NCI-H446 (cell line): ENCODE measurements around the gene DCAF15.

Experiments used
- DNase-seq, 2 experiments: peaks; one replicate each; lab custom pipeline; 2025; lab: John Stamatoyannopoulos, UW

Gene DCAF15

DNA sequence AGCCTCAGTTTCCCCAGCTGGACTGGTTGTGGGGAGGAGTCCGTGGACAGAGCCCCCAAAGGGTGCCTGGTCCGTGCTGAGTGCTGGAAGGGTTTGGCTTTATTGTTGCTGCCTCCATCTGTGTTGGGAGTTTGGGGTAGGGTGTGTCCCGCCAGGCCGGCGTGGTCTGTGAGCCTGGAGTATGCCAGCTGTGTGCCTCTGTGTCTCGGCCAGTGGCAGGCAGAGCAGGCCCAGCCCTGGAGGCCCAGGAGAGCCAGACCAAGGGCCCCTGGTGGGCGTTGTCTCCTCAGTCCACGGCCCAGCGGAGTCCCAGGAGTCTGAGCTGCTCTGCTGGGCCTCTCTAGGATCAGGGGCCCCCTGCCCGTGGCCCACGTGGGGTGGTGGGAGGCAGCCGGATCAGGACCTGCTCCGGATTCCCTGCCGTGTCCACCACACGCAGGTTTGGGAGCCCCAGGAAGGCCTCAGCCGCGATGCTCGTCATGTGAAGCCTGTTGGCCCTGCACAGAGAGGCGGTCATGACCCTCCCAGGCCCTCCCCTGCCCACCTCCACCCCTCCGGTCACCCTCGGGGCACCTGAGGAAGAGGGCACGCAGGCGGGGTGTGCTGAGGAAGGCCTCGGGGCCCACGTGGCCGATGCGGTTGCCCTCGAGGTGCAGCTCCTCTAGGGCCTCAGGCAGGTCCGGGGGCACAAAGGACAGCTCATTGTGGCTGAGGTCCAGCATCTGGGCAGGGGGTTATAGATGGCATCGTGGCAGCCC is 20.7 kb upstream of the DCAF15 start:
- no peak for DNase-seq

DNA sequence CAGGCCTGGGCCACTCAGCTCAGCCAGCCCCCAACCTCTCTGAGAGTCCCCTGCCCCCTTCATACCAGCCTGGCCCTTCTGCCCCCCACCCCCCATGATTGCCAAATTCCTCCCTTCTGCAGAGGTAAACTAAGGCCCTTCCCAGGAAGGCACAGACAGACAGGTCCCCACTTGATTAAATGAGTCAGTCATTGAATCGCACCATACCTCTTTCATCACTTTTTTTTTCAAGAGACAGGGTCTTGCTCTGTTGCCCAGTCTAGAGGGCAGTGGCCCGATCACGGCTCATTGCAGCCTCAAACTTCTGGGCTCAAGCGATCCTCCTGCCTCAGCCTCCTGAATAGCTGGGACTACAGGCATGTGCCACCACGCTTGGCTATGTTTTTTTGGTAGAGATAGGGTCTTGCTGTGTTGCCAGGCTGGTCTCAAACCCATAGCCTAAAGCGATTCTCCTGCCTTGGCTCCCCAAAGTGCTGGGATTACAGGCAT is 20.1 kb upstream of the DCAF15 start:
- no peak for DNase-seq

- DNase-seq: no peak
These were observed 19.4 kb upstream of the DCAF15 start for GRCh38 chr19:13932911-13933393.

- DNase-seq: no peak
These were observed 17.6 kb upstream of the DCAF15 start for GRCh38 chr19:13934785-13935109.

GRCh38 chr19:13935765-13936510 is 16.4 kb upstream of the DCAF15 start:
- no peak for DNase-seq

DNA sequence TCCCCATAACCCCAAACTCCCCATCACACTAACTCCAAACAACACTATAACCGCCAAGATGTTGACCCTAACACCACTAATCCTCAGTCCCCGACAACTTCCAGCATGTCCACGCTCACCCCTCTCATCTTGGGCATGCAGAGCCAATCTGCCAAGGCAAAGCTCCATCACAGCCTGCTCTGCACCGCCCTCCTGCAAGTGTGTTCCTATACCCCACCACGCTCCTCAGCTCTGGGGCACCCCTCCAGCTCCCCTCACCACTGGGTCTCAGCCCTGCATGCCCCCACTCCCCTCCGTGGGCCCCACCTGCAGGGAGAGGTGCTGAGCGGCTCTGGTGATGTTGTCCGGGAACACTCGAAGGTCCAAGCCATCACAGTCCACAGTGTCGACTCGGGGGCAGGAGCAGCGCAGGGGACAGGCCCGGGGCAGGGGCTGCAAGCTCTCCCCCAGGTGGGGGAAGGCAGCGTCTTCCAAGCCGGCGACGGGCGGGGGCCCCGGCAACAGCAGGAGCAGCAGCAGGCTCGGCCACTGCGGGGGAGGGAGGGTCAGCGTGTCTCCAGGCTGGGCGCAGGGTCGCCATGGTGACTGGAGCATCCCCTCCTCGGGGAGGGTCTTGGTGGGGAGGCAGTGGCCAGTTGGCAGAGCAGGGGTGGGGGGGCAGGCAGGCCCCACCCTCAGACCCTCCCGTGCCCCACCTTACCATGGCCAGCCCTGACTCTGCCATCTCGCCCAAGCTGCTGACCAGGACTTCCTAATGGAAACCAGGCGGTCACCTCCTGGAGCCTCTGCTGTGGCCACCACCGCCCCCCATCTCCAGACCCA is 14.6 kb upstream of the DCAF15 start:
- DNase-seq: no peak

DNA sequence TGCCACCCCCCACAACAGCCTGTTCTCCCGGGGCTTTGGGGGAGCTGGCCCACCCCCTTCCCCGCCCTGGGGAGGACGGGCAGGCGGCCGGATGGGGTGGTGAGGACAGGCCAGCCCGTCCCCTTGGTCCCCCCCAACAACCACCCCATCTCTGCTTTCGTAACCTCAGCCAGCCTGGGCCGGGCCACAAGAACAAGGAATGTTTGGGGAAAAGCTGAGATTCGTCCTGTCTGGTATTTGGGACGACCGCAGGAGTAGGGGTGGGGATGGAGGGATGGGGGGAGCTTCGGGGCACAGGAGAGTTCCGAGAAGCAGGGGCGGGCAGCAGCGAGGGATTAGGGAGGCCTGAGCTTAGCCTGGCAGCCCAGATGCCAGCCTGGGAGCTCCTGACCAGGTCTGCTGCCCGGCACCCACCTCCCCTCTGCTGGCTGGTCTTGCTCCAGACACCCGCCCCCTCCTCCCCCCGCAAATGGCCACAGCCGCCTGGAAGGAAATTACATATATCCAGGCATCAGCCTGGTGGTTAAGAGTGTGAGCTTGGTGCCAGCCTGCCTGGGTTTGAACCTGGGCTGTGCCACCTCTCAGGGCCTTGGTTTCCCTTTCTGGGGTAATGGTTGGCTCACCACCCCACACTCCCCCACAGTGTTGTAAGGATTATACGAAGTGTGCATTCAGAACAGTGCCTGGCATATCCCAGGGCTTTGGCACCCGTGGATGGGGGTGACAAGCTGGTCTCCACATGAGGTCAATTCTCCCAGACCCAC is 13.8 kb upstream of the DCAF15 start, which contains the start of gene PODNL1:
Gene PODNL1 (minus strand): TSS at position 117 of the 764 bp plus-strand sequence. CDS start 236 bp downstream, outside the sequence.
- DNase-seq: no peak

DNA sequence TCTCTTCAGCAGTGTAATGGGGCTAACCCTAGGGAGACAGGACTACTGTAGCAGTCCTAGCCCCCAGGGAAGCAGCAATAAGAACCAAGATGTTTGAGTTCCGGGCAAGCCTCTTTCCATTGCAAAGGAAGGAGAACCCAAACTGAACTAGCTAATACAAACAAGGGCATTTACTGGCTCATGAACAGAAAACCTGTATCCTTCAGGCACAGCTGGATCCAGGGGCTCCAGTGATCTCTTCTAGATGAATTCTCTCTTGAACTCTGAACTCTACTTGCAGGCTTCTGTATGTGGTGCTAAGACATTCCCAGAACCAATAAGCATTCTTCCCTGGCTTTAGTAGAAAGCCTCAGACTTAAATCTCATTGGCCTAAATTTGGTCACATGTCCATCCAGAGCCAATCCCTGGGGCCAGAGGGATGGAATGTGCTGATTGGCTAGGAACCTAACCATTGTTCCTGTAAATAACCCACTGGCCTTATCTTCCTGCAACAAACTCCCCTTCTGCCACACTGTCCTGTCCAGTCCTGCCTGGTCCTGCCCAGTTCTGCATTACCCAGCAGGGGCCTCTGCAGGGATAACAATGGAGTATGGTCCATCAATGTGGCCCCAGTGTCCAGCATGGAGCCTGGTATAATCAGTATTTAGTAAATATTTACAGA is 10.2 kb upstream of the DCAF15 start:
- DNase-seq: no peak

- no peak for DNase-seq
These were observed 5.9 kb upstream of the DCAF15 start for GRCh38 chr19:13946414-13946813.

DNA sequence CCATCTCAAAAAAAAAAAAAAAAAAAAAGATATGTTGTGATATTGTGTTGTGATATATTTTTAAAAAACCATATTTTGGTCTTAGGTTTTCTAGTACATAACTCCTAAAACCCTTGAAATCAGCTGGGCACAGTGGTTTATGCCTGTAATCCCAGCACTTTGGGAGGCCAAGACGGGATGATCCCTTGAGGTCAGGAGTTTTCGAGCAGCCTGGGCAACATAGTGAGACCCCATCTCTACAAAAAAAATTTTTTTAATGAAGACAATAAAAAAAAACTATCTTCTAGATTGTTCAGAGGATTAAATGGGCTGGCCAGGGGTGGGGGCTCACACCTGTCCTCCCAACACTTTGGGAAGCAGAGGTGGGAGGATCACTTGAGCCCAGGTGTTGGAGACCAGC is 1.3 kb upstream of the DCAF15 start:
- DNase-seq: no peak

DNA sequence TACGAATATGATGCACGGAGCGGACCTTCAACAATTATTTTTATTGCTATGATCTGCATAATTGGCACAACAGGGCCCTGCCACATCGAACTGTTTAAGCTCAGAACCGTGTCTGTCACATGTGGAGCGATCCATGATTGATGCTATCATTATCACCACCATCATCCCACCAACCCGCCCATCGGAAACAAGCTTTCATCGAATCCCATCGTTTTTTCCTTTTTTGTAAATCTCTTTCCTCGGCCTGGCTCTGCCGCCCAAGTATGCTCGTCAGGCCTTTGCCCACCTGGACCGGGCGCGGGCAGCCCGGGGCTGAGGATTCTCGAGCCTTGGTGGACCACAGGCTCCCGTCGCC is 533 bp upstream of the DCAF15 start:
- no peak for DNase-seq

- DNase-seq: no peak
These were observed 722 bp downstream of the DCAF15 start for GRCh38 chr19:13952931-13953531.

- no peak for DNase-seq
These were observed 1.9 kb downstream of the DCAF15 start for GRCh38 chr19:13954185-13954584.

DNA sequence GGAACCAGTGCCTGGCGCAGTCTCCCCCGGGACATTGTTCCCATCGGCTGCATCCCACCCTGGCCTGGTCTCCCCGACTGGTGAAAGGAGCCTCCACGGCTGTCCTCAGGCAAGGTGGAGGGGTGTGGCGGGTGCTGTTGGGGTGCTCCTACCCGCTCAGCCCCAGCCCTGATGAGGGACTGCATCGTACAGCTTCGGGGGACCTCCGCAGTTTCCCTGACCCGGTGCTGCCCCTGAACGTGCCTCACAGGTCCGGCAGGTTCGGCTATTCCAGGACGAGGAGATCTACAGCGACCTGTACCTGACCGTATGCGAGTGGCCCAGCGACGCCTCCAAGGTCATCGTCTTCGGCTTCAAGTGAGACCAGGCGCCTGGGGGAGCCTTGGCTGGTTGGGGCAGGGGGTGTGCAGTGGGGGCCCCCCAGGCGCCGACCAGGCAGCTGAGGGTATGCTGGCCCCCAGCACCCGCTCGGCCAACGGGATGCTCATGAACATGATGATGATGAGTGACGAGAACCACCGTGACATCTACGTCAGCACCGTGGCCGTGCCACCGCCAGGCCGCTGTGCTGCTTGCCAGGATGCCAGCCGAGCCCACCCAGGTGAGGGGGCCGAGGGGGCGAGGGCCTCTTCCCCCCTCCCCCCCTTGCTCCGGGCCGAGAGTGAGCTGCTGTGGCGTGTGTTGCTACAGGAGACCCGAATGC is 3.5 kb downstream of the DCAF15 start:
- DNase-seq: no peak

DNA sequence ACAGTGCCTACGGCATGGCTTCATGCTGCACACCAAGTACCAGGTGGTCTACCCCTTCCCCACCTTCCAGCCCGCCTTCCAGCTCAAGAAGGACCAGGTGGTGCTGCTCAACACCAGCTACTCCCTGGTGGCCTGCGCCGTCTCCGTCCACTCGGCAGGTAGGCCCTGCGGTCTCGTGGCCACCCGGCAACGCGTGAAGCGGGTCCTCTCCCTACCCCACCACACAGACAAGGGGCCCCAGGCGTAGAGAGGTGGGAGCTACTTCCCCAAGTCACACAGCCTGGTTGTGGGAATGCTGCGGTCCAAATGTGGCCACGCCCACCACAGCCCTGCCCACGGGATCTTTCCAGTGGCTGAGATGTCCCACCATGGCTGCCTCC is 4.0 kb downstream of the DCAF15 start:
- DNase-seq: no peak

DNA sequence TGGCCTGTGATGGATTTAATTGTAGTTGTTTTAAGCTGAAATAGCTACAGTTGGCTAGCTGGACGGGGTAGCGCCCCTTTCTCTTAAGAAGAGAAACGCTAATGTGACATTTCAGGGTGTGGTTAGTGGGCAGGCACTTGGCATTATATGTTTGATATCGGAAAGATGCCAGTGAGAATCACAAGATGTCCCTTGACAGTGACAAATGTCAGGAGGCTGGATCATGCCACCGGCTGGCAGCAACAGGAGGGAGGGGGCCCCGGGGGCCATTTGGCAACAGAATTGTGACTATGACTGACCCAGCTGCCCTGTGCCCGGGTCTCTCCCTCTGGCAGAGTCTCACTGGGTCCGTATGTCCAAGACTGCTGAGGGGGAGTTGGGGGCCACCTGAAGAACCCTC is 4.7 kb downstream of the DCAF15 start:
- no peak for DNase-seq

DNA sequence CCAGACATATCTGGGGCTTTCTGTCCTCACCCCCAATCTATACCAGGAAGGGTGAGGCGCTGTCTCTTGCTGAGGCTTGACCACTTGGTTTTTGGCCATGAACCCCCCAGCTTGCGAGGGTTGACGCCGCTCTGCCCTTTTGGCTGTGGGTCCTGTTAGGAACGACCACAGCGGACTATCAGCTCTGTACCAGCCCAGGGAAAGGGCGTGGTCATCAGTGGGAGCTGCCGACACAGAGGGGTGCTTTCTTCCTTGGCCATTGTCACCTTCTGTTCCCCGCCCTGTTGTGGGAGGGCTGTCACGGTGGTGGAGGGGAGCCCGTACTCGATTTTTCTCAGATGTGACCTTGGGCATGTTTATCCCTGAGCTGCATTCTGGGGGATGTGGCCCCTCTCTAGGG is 5.7 kb downstream of the DCAF15 start:
- no peak for DNase-seq

GRCh38 chr19:13959141-13959961 is 7.0 kb downstream of the DCAF15 start:
- no peak for DNase-seq
